Measurements from ENCODE around the gene GLI3.
"Not testable (repeated sequence)": the region's sequence is repeated elsewhere in the genome, so short reads cannot be mapped to it uniquely, and the experiment has no call there.

The GLI3 gene

DNA sequence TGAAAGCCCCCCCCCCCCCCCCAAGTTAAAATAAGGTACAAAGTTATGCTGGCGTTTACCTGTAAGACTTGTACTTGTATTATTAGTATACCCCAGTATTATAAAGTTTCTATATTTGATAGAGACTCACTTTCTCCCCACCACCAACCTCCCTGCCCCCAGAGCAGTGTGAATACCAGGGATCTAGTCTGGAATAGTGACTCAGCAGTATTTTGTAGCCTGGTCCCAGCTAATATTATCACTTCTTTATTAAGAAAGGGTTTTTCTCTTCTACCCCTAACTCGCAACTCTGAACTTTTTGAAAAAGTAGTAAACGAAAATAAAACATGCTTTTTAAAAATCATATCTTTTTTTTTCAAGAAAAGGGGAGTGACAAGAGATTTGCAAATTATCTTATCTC is 26.7 kb downstream of the GLI3 start:
- DNase-seq, result no peak

DNA sequence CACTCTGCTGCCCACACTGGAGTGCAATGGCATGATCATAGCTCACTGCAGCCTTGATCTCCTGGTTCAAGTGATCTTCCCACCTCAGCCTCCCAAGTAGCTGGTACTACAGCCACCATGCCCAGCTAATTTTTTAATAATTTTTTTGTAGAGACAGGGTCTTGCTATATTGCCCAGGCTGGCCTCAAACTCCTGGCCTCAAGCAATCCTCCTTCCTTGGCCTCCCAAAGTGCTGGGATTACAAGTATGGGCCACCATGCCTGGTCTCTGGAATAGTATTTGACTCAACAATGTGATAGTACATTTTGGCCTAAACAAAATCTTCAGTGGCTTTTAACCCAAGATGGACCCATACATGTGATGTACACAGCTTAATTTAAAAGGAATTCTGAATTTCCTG is 27.9 kb downstream of the GLI3 start:
- not testable (repeated sequence) for DNase-seq

DNA sequence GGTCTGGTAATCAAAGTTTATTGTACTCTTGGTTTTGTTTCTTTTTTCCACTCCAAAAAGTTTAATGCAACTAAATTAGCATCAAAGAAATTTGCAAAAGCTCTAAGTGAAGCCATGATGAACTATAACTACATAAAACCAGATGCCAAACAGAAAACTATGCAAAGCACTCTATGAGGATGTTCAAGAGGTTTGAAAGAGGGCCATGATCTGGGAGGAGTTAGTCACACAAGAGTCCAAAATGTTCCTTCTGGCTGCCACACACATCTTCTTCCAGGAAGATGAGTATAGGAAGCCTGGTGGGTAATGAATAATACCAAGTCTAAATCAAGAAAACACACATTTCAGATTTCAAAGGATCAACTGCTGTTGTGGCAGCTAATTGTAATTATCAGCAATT is 28.4 kb downstream of the GLI3 start:
- DNase-seq, result no peak

DNA sequence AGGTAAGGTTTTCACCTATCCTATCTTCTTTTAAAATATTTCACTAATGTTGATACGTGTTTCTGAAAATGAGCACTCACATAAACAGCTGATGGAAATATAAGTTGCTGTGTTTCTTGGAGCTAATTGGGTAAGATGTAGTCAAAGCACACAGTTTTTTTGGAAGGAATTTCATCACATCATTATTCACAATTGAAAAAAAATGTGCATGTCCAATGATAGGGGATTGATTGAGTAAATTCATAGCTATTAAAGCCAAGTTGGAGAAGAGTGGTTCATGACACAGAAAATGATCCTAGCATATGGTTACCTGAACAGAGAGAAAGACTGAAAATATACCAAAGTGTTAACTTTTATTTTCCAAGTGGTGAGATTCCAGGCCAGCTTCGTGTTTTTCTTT is 29.6 kb downstream of the GLI3 start:
- no peak for DNase-seq

DNA sequence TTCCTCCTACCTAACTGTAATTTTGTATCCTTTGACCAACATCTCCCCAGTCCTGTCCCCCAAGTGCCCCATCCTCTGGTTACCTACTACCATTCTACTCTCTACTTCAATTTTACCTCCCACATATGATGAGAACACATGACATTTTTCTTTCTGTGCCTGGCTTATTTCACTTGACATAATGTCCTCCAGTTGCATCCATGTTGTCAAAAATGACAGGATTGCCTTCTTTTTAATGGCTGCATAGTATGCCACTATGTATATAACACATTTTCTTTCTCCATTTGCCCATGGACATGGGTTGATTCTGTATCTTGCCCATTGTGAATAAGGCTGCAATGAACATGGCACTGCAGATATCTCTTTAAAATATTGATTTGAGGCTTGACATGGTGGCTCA is 33.7 kb downstream of the GLI3 start:
- DNase-seq, result no peak

DNA sequence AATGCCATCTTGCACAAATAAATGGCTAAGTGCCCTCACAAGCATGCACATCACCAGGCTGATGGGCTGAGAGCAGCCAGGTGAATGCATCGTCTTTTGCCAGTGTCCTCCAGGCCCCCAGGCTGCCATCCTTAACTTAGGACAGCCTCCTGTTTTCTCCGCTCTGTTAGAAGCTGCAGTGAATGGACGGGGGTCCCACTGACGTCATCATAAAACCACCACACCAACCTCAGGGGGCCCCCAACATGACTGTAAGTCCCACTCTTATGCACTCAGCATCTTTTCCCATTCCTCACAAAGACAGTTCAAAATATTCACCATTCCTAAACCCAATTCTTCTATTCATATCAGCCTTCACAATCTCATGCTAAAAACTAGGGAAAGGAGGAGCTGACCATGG is 34.4 kb downstream of the GLI3 start:
- DNase-seq, result no peak

DNA sequence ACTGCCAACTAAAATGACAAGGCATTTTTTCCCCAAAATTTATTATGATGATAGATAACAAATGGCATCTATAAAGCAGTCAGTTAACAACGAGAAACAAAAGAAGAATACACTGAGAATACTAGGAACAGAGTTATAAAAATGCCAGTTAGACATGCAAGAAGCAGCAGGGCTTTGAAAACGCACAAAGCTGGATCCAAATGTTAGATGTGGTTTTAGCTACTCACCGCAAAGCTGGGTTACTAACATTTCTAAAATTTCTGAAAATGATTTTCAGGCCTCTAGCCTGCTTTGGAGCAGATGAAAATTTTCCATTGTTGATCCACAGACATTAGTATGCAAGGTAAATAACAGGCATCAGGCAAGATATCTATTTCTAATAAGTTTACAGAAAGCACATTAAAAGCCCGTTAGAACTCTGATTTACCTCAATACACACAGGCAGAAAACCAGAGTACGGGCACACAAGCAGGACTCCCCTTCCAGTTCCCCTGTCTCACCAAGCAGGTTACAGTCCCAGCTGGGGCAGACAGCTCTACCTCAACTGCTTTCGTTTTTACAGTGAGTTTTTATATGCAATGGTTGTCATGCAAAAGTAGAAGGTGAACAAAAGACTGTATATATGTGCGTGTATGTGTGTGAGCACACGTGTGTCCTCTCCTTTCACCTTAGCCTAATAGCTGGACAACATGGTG is 37.9 kb downstream of the GLI3 start:
- DNase-seq, result no peak

DNA sequence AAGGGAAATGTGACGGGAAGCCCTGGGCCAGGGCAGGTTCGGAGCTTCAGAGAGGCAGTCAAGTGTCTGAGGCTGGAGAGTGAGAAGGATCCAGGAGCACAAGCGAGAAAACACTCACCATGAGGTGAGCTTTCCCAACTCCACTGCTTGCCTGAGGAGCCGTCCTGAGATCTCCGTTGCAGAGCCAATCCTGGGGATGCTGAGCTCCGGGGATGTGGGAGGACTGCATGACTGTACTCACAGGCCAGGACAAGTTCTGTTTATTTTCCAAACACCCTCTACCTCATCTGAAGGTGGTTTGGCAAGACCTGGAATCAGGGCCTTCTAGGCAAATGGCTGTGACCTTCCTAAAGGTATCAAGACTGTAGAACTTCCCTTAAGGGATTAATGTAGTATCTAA is 38.7 kb downstream of the GLI3 start:
- DNase-seq, result no peak

DNA sequence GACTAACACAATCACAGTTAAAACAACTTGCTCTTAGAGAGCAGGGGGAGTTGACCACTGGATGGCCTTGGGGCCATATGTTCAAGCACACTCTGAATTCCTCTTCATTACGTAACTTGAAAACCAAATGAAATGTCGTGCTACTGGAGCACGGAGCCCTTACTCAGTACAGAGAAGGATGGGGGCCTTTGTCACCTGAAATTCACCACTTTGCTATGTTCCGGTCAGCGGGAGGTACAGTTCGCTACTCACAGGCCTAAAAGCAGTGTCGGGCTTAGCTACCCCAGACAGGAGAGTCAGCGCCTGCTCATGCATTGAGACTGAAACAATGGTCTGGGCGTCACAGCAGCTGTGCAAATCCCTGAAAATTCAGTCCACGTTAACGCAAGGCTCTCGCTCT is 39.6 kb downstream of the GLI3 start:
- DNase-seq, result no peak

DNA sequence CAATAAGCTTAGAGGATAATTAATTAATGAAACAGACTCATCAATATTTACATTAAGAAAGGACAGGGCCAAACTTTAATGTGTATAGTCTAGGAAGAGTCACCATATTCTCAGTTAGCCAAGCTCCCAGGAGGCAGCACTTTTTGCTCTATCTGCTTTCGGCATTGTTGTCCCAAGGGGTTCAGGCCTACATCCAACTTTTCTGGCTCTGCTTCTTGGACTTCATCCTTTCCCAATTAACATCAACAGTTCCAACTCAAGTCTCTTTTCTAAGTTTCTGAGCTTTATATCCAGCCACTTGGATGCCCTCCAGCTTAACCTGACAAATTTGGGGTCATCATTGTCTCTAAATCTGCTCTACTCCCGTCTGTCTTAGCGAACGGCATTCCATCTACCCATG is 42.8 kb downstream of the GLI3 start:
- DNase-seq, result no peak

DNA sequence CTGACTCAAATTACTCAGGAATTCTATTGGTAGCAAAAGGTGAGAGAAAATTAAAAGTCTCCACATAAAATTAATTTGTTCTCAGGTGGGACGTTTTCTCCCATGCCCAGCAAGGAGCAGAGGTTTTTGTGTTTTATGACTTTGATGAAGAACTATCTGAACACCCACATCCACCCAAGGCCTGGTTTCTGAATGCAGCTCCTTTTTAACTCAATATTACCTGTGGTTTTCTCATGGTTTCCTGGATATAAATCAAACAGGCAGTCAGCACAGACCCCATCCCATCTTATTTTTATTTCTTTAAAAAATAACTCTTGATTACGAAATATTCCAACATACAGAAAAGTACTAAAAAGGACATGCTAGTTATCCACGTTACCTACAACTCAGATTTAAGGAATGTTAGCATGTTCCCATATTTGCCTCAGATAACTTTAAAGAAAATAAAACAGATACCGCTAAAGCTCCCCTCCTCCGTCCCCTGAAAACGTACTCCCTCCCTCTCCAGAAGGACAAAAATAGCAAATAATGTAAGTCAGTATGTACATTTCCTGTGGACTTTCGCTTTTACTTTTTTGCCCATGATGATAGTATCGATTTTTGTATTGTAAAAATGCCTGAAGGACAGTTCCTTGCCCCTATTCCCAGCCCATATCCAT is 43.4 kb downstream of the GLI3 start:
- no peak for DNase-seq

DNA sequence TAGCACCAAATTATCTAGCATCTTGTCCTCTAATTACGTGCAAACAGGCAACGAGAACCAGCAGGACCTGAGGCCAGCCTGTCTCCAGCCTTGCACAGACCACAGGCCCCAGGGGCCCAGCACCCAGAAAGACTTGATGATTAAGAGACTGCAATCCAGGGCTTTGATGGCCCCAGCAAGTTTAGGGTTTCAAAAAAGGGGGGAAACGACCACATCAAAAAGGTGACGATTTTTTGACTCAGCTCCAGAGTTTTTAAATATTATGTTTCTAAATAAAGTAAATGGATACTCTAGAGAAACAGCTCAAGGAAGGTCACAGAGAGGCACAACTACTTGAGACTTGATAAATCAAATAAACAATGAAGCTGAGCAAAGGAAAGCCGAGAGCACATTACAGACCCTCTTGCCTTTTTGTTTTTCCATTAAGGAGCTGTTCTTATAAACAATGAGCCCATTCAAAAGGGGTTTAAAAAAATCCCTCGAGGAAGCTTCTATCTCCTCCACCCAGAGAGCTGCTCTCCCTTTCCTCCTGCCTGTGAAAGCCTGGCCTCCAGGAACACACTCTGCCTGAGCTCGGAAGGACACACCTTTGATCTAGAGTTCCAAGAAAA is 44.1 kb downstream of the GLI3 start:
- DNase-seq, result no peak

DNA sequence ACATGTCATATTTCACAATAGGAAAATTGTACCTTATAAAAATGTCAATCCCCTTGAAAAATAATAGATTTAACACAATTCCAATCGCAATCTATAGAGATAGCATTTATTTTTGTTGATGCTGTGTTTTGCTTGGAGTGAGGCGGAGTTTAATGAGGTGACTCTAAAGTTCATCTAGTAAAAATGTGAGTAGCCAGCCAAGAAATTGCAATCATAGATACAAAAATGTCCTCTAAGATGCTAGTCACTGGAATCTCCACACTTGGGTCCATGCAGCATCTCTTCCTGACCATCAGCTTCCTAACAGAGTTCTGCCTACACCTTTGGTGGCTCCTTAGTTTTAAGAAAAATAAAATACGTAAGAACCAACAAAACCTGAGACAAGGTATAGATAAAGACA is 44.9 kb downstream of the GLI3 start:
- no peak for DNase-seq

DNA sequence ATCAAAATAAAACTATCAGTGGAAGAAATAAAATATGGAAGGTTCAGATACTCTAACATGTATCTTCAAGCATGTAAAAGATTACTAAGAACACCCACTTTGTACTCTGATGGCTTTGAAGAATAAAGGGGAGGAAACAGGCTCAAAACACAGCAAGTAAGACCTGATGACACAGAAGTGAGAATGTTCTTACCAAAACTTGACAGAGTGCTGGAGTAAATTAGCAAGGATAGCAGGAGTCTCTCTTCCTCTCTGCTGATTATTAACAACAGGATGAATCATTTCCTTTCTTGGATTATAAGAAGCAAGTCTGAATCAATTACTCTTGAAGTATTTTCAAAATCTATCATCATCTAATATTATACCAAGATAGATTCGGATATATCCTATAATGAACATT is 47.5 kb downstream of the GLI3 start:
- no peak for DNase-seq

DNA sequence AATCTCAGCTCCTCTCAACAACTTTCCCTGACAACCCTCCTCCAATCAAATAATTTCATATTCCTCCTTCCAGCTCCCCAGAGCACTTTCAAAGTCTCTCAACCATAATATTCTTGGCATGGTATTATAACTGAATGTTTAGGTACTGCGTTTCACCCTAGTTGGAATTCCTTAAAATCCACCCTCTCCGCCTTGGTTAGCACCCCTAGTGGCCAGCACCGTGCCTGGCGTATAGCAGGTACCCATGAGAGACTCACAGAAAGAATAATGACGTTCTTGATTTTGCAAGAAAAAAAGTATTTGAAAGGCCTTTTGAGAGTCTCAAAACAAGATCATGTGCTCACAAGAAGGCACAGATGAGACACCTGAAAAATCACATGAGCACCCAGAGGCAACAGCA is 50.9 kb downstream of the GLI3 start:
- DNase-seq, result no peak

DNA sequence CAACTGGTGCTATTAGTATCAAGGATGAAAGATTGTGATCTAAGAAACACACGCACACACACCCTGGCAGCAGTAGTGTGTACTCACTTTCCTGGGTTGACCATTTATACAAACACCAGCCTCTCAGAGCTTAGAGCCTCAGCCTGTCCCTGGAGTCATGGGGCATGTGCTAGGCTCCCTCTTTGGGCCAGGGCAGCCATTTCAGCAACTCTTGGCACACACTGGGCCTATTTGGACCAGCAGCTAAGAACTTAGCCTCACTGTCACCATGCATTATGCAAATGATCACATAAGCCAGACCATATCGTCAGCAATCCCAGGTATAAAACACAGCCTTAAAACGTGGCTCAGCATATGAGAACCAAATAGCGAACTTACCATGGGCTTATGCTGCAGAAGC is 51.3 kb downstream of the GLI3 start:
- DNase-seq, result no peak

DNA sequence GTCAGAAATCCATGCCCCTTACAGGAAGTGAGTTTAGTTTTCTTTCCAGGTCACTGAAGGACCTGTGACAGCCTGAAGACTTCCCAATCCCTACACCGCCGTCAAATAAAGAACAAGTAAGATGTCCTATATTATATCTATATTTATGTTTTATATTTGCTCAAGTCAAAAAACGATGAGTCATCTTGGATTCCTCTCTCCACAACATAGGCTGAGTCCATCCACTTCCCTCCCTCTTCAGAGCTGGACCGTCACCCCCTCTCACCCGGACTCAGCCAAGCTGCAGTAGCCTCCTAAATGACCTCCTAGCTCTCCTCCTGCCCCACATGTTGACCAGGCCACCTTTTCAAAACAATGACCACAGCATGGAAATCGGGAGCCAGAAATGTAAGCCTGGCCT is 53.5 kb downstream of the GLI3 start:
- no peak for DNase-seq

DNA sequence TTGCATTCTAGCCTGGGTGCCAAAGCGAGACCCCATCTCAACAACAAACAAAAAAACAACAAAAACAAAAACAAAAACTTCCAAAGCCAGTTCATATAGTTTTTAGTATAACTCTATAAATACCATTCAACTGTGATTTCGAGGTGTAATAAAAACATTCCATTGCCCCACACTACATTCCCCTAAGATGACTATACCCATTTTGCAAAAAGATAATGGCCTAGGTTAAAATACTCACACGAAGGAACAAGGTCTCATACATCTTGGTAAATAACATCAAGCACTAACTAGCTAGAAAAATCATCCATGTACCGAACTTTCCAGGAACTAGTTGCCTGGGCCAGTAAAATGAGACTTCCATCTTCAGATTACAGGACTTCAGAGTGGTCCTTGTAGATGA is 55.4 kb downstream of the GLI3 start:
- no peak for DNase-seq

DNA sequence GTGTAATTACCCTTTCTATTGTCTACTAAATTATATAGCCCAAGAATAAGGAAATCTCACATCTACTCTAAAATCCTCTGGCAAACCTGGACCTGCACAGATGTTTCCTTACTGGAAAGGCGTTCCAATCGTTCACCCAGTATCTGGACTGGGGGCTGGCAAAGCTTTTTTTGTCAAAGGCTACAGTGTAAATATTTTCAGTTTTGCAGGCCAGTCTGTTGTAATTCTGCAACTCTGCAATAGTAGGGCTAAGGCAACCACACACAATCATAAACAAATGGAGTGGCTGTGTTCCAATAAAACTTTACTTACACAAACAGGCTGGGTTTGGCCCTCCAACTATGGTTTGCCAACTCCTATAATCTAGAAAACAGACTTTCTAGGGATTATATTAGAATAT is 56.2 kb downstream of the GLI3 start:
- DNase-seq, result no peak

DNA sequence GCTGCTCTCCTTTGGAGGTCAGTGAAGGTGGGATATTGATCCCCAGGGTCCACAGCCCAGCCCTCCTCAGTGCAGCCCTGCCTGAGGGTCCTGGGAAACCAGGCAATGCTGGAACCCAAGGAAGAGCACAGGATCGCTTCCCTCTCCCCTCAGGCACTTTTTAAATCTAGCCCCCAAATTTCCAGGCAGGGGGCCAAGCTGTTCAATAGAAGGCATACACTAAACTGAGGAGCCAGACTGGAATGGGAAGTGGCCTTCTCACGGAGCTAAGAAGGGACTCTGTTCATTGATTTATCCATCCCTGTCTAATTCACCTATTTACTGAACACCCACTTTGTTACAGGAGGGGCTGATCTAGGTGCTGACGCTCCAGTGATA is 60.3 kb downstream of the GLI3 start:
- DNase-seq, result no peak

DNA sequence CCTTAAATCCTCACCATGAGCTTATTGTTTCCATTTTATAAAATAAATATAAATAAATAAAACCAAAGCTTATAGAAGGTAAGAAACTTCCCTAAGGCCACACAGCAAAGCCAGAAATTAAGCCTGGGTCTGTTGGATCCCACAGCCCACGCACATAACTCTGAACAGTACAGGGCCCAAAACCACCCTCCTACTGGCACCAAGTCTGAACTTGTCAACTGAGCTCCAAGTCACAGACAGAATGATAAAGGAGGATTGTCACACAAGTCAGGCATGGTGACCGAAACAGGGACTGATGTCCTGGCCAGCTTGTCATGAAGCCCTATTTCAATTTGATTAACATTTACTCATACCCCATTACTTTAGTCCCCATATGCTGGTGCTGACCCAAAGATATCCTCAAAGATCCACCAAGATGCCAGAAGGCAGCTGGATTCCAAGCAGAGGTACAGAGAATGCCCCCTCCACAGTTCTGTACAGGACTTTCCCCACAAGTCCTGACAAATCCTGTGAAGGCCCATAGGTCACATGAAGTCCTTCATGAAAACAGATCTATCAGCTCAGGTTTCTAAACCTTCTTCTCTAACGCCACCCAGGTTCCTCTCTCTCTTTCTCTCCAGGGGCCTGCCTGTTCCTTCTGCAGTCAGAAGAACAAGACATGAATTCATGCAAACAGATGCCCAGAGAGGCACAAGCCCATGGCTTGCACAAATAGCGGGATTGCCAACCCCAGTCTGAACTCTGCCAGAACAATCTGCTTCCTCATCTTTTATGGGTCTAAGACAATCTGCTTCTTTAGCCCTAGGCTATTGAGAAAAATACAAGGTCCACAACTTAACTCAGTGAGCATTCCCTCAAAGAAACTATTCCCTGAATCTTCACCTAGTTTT is 60.9 kb downstream of the GLI3 start:
- no peak for DNase-seq

DNA sequence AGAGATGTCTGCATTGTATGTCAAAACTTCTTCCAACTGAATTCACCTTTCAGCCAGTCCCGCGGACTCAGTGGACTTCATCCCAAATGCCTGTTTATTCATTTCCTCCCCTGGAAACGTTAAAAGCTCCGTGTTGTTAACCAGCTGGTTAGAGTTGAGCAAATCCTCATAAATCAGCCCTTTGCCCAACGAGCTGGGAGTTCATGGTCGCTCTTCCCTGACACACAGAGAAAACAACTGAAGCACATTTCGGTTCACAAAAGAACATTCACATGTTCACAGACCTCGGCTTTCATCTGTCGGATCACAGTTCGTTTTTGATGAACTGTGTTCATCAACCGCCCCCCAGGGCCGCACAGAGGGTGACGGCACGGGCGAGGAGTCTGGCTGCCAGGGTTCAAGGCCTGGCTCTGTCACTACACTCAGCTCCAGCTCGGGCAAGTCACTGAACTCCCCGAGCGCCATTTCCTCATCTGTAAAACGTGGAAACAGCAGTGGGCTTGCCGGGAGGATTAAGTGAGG is 62.6 kb downstream of the GLI3 start:
- no peak for DNase-seq

DNA sequence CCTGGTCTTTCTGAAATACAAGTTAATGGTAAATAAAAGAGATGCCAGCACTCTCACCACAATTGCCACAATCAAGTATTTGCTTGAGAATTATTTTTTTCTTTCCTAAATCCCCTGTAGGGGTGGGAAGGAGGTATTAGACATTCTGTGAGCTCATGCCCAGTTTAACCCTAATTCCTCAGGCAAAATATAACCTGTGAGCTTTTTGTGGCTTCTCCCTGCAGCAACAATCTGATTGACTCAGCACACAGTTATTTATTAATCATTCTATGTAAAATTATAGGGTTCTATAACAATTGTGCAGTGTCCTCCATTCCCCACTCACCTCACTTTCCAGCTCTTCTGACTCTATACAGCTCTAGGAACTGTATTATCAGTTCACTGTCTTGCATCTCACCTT is 66.3 kb downstream of the GLI3 start:
- no peak for DNase-seq

DNA sequence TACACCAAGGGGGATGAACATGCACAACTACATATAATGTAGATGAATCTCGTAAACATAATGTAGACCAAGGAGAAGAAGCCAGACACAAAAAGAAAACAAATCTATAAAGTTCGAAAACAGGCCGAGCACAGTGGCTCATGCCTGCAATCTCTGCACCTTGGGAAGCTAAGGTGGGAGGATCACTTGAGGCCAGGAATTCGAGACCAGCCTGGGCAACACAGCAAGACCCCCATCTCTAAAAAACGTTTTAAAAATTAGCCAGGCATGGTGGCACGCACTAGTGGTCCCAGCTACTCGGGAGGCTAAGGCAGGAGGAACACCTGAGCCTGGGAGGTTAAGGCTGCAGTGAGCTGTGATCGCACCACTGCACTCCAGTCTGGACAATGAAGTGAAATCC is 68.5 kb downstream of the GLI3 start:
- DNase-seq, result no peak

Data from NCI-H2227 treated with DMSO at 0.1 percent for 48 hours (cell line).